IPS-11a (cell line): ENCODE results near the gene STK32C.

Experiments
- H3K4me3 ChIP-seq: one replicate; pipeline ENCODE4 v1.5.1; 2013; ENCODE audit warnings: low read depth, low read length, control low read depth

The STK32C gene

DNA sequence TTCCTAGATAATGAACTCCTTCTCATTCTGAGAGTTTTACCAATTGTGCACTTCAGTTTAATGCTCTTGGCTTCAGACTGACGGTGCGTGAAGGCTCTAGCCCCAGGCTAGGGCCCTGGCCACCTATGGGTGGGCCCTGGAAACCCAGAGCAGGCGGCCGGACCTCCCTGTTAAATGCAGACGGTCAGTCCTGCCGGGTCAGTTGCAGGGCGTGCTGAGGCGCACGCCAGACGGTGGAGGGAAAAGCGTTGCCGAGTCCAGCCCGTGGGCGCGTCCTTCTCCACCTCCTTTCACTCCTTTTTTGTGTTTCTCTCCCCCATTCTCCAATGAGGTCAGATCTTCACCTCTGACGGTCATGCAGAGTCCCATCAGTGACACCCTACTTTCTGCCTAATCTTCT lies 118.7 kb downstream of the STK32C start:
- no peak overlapping the region for H3K4me3 ChIP-seq

DNA sequence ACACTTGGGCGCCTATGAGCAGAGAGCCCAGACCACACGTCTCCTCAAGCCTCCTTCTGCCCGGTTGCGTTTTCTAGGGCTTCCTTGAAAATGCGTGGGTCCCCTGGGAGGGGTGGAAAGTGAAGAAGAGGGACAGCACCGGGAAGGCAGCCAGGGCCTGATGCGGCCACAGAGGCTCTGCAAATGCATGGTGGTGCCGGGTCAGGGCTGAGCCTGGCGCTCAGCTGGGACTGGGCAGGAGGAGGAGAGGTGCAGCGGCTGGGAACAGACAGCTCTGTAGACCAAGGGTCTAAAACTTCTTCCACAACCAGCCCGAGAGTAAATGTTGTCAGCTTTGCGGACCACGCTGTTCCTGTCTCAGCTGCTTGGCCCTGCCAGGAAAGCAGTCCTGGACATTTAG lies 119.4 kb downstream of the STK32C start:
- H3K4me3 ChIP-seq, result no peak overlapping the region

DNA sequence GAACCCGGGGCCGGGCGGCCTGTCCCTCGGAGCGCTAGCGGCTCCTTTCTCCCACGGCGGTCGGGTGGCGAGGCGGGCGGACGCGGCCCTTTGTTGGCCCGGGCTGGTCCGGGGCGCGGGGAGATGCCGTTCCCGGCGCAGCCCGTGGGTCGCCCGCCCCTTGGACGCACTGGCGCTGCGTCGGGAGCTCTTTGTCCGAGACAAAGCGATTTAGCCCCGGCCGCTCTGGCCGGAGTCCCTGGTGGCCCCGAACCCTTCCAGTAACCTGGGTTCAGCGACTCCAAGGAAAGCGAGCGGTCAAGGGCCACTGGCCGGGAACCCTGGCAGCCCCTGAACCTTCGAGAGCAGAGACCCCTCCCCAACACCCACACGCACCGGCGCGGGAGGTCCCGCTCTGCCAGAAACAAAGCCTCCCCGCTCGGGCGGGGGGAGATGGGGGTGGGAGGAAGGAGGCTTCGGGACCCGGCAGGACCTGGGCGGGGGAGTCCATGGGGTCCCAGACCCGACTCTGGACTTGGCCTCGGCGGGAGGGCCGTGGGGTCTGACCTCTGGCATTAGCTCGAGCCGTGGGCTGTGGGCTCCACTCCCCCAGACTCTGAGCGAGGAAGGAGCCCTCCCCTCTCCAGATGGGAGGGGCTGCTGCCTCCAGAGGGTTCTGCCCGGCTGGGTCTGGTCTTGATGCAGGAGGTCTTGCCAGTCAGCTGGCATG lies 120.2 kb downstream of the STK32C start:
- peak overlapping the region; percentile 47 for H3K4me3 ChIP-seq

DNA sequence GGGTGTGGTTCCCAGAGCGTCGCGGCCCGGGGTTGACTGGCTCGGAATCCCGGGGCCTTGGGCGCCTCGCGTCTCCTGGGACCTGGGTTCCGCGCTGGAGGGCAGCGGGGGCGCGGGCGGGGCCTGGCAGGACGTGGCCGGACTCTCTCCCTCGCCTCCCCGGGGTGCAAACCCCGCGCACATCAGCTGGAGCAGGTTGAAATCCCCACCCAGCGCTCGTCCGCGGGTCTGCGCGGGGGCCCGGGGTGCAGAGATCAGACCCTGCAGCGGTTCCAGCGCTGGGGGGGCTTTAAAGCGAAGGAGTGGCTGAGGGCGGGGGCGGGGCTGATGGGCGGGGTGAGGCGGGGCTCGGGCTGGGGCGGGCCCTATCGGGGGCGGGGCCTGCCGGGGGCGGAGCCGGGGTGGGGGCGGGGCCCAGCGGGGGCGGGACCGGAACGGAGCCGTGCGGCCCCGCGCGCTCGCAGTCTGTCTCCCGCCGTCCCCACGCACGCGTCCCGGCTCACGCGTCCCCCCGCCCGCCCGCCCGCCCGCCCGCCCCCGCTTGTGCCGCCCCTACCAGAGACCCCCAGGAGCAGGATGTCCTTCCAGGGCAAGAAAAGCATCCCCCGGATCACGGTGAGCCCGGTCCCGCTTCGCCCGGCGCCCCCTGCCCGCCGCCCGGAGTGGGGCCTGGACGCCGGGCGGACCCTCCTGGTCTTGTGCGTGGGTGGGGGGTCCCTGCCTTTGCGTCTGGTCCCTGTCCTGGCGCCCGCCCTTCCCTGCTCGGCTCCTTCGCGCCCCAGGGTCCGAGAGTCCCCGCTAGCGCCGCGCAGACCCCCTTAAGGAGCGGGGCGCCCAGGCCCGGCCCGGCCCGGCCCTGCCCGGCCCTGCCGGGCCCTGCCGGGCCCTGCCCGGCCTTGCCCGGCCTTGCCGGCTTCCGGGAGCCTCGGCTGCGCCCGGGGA lies 121.0 kb downstream of the STK32C start, which contains the start of gene DPYSL4:
DPYSL4 (plus strand) TSS at position 461 of the 942 bp plus-strand sequence; CDS start at position 577, 116 bp downstream.
- peak within 1 kb of the TSS; percentile 47 for H3K4me3 ChIP-seq

DNA sequence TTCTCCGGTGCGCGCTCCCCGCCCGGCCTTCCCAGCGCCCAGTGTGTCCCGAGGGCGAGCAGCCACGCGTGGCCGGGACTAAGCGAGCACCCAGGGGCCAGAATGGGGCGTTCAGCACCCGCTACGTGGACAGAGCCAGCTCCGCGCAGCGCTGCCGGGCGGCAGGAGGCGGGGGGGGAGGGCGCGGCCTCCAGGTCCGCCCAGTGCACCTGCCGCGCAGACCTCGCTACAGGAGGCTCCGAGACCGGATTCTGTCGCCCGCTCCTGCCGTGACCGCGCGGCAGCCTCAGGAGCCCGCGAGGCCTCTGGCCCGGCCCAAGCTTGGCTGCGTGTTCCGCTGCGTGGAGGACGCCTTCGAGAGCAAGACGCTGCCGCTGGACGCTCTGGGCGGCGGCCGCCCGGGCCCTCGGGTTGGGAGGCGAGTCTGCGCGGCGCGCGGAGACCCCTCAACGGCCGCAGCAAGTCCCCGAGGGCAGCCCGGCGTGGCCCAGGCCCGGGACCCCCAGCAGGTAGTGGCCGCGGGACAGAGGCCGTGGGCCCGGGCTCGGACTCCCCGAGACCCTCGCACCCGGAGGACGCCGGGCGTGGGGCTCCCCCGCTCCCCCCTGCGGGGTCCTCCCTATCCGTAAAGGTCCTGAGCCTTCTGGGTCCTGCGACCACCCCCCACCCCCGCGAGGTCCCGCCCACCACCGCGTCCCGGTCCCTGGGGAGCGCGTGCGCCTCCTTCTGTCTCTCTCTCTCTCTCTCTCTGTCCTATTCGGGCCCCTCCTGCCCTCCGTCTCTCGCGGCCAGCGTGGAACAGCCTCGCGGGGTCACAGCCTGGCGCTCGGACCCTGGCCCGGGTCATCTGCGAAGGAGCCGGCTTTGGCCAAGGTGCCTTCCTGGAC lies 121.9 kb downstream of the STK32C start:
- H3K4me3 ChIP-seq, result no peak overlapping the region

DNA sequence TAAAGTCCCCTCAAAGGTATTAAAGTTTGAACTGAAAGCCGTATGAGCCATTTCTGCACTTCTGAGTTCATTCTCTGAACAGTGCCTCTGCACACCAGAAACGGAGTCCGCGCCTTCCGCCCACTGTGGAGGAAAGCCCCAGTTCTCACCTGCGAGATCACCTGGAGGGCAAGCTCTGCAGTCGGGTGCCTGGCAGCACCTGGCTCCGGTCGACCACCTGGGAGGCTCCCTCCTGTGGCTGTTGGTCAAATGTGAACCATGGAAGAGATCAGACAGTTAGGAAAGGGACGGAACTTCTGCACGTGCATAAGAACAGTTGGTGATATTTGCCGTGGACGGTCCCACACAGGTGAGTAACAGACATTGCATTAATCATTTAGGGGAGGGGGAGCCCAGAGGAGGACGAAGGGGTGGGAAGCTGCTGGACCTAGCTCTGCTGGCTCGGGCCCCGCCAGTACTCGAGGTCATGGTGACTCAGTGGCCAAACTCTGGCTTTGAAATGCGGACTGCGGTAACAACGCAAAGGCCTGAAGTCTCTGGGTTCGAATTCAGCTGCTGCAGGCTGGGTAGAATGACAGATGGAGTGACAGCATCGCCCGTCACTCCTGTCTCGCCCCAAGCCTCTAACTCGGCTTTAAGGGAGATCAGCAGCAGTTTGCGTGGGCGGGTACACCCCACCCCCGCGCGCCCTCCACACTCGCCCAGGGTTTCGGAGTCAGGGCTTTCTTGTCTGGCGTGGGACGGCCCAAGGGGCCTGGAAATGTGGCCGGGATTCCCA lies 122.7 kb downstream of the STK32C start:
- no peak overlapping the region for H3K4me3 ChIP-seq

DNA sequence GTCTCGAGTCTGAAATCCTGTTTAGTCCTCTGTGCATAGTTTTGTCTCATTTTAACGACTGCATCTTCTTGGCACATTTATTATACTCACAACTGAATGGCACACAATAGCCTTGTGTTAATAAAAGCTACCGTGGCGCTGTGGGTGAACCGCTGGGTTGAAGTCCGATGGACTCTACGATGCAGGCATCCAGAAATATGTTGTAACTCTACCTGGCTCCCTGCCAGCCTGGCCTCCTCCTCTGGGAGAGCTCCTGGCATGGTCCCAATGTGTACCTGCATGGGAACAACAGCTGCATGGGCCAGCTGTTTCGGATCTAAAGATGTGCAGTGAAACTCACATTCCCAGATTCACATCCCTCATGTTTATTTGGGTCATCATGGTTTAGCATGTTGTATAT lies 124.7 kb downstream of the STK32C start:
- H3K4me3 ChIP-seq, result no peak overlapping the region

DNA sequence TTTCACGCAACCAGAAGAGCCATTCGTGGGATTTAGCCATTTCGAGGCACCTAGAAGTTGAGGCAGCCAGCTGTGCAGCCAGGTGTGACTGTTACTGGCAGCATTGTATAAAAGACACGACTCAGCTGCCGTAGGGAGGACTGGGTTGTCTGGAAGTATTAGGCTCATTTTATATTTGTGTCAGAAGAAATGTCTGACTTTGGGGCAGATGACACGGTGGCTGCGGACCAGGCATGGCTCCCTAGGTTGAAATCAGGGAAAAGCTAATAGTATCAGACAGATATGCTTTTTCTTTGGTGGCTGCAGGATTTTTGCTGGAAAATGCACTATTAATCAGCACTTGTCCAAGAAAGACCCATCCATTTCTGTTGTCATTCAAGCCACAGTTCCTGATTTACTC lies 125.2 kb downstream of the STK32C start:
- no peak overlapping the region for H3K4me3 ChIP-seq

DNA sequence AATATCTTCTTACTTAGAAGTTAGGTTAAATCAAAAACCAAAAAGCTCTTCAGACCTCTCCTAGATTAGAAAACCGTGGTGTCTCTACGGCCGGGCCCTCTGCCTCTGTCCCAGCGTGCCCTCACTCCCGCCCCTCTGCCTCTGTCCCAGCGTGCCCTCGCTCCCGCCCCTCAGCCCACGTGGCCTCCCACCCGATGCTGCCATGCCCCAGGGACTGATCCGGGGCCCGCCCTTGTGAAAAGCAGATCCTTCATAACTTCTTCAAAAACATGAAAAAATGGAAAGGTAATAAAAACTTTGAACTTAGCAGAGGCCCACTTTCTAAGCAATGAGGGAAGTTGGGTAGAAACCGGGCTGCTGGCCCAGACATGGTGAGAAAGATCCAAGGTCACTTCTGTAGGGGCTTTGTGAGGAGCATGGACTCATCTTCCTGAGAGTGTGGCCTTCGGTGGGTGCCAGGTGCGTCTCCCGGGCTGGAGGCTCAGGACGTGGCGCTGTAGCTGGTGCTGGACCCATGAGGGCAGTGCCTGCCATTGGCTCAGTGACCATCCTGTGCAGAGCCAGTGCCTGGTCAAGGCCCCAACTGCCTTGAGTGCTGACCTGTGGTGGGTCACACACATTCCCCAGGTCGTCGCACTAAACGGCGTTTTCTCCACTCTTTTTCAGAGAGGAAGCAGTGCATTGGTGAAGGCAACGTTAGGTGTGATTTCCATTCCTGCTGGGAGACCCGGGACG lies 125.9 kb downstream of the STK32C start:
- H3K4me3 ChIP-seq, result no peak overlapping the region

DNA sequence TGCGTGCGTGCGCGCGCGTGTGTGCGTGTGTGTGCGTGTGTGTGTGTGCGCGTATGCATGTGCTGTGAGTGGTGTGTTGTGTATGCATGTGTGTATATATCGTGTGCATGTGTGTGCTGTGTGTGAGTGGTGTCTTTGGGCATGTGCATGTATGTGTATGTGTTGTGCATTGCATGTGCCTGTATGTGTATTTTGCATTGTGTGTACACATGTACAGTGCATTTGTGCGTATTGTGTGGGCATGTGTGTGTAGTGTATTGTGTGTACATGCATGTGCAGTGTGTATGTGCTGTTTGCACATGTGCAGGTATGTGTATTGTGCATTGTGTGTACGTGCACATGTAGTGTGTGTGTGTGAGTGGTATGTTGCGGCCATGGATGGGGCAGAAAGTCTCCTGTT lies 127.0 kb downstream of the STK32C start:
- no peak overlapping the region for H3K4me3 ChIP-seq

DNA sequence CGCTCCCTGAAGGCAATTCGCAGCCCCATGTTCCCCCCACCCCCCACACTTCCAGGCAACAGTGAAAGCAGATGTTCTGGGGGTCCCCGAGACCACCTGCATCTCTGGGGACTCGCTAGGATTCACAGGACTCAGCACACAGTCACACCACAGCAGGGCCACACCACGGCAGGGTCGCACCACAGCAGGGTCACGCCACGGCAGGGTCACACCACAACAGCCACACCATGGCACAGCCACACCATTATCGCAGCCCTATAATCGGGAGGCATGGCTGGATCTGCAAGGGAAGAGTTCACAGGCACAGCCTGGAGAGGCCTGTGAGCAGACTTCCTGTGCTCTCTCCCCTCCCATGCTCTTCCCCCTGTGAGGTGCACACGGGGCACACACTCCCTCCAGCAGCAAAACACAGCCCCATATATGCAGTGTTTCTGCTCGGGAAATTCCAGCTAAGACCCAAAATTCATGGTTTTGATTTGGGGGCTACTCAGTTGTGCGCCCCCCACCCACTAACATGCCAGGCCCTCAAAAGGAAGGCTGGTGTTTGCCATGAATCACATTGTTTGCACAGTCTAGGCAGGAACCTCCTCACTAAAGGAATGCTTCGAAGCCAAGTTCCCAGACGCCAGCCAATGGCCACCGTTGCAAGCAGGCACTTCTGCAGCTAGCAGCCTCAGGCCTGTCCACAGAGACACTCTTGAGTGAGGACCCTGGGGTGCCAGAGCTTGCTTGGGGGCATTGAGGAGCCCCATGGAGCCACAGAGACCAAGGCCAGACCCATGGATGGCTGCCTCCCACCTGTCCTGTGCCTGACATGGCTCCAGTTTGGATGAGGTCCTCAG lies 128.0 kb downstream of the STK32C start:
- no peak overlapping the region for H3K4me3 ChIP-seq

DNA sequence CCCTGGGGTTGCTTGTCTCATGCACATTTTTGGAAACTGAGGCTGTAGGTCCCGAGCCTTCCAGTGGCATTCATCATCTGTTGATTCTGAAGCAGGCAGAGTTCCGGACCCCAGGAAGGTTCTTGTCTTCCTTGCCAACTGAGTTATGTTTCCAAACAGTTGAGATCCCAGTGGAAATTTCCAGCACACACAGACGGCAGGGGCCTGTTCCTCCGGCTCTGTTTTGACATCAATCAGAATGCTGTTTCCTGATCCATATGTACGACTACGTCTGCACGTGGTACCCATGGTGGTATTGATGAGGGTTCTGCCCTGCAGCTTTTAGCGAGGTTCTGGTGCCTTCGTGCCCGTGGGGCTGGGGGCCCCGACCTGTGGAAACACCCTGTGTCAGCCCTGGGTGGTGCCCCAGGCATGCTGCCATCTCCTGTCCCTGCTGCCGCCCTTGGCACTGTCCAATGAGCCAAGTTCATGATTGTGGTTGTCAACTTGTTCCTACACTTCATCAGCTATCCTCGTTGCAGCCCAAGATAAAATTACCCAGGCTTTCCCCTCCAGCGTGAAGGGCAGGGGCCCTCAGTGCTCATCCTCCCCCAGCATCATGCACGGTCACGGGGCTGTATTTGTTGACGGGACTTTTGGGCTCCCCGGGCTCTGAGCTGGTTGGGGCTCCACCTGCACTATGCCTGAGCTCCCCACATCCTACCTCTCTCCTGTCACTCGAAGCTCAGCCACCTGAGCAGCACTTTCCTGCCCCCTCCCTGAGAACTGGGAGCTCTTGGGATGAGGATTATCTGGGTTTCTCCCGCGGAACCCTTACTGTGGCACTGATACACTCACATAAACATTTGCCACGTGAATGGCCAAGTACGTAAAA lies 128.8 kb downstream of the STK32C start:
- no peak overlapping the region for H3K4me3 ChIP-seq

DNA sequence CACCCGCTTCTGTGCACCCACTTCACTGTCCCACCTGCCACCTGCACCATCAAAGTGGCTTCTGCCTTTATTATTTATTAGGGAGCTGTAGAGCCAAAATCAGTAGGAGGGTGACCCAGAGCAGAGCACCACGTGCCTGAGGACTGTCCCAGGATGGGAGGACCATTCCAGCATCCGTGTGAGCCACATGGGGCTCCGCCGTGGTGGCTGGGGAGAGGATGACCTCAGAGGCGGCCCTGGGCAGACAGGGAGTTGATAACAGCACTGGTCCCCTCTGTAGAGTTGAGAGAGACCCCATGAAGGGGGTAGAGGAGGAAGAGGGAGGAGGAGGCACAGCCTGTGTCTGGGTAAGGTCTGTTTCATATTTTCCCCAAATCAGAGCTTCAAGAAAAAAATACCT lies 129.7 kb downstream of the STK32C start:
- H3K4me3 ChIP-seq, result no peak overlapping the region

DNA sequence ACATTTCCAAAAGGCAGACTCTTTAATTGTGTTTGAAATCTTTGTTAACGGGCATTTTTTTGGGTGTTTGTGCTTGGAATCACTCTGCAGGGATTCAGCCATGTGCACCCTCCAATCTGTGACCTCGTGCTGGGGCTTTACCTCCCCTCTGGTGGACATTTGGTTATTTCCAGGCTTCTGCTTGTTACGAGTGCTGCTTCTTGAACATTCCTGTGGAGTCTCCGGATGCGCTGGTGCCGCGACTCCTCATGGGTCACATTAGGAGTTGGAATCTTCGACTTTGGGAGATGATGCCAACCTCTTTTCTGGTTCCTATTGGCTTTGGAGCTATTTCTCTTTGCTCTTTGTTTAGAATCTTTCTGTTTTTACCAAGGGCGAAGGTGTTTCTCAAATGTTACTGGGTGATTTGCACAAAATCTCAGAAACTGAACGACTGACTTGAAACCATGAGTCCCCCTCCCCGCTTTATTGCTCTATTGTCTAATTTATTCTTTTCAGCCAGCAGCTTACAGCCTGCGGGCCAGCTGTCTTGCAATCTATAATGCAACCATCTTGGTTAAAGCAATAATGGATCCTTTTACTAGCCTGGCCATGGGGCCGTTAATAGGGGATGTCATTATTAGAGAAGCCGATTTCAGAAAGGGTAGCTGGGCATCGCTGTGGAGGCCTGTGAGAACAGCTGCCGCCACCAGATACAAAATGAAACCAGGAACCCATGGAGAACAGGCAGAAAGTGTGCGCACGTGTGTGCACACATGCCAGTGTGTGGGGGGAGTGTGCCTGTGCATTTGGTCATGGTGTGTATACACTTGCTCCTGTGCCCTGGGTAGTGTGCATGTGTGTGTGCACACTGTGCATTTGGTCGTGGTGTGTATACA lies 130.9 kb downstream of the STK32C start:
- H3K4me3 ChIP-seq, result no peak overlapping the region

DNA sequence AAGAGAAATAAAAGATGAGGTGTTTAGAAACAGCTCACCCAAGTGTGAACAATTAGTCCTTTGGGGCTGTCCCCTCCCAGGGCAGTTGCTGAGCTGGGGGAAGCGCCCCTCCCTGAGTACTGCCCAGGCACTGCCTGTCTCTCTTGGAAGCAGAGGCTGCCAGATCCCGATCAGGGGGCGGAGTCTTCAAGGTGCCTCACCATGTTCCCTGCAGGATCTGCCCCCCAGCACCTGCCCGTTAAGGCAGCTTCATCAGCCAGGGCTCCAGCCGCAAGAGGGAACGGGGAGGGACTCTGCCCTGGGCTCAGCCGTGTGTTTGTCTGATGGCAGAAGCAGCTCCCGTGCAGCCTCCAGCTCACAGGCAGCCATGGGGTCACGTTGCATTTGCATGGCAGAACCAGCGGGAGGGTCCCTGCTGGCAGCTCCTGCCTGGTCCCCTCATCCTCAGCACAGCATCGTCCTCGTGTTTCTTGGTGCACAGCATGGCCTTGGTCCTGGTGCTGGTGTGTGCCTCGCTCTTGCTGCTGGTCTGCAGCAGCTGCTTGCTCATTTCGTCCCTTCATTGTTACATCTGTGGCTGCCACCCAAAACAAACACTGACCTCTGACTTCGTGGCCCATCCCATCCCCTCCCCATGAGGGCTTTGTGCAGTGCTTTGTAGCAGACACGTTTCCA lies 131.7 kb downstream of the STK32C start:
- no peak overlapping the region for H3K4me3 ChIP-seq

DNA sequence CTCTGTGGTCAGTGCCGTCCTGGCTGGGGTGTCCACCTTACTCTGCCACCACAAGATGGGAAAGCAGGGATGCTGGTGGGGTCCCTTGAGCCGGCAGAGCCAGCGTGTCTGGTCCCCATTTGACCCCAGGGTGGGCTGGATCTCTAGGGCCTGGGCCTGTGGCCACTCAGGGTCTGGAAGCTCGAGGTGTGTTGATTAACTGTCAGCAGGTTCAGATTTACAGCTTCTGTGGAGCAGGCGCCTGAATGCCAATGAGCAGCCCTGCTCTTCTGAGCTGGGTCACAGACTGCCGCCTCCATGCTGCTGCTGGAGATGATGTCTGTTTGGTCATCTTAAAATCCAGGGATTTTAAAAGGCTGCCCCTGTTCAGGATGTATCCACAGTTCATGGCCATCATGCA lies 132.3 kb downstream of the STK32C start:
- no peak overlapping the region for H3K4me3 ChIP-seq
